Ovary (tissue), 3 donors: ENCODE results near the gene PUS10.

ENCODE experiments used
- CTCF ChIP-seq, 3 donors: fragments of 450-650 bp in 2 of 3; fragments of 200-600 bp in 1 of 3; IDR thresholded peaks; one replicate each; pipeline versions ENCODE4 v1.5.1 to v1.8.0; 2016 to 2022; ENCODE audit warnings: antibody characterized with exemption in 3 of 3, mild to moderate bottlenecking in 1 of 3
- EP300 ChIP-seq: sonication (generic); formaldehyde crosslinking; IDR thresholded peaks from one replicate; pipeline ENCODE4 v1.6.1; 2017; ENCODE audit warnings: antibody characterized with exemption
- donor health status: DM: no; HTN: no; CAD: no.

- no peak for TF ChIP-seq CTCF (IDR thresholded peaks at IDR 0.05)
- no peak for TF ChIP-seq EP300
Observed at GRCh38 chr2:60973705-60974104, 44.4 kb downstream of the PUS10 start.
